Endothelial cell of umbilical vein (primary cell): ENCODE data around the gene ATG7. TPM values are rescaled to one million over a fixed set of nuclear protein-coding genes. Genes with fewer than 3 reads are reported as not detected.

ENCODE experiments used
- BruUV-seq: library from RNA; stranded (reverse); fragments of 400-500 nt; replicated peaks from 2 replicates; lab custom pipeline; 2021; lab: Mats Ljungman, UMichigan
- CTCF ChIA-PET: fragments of 300-600, 350-600 bp; sonication (Branson Sonifier 250); formaldehyde crosslinking; loops from one replicate; lab custom pipeline; 2021; ENCODE audit warnings: antibody characterized with exemption, inconsistent platforms; lab: Charles Lee
- POLR2A ChIA-PET: fragments of 300-600, 350-600 bp; sonication (Branson Sonifier 250); formaldehyde crosslinking; loops from one replicate; lab custom pipeline; 2021; ENCODE audit warnings: antibody characterized with exemption, inconsistent platforms; lab: Charles Lee
- DNase-seq: peaks from one replicate; pipeline ENCODE4 v3.0.0-alpha.2; 2011; ENCODE audit warnings: low read depth, low spot score
- FAIRE-seq: peaks from 2 replicates; lab custom pipeline; 2011; peaks lifted over from hg19 to GRCh38; lab: Jason Lieb, UNC
- H2AFZ ChIP-seq: 2 replicates; pipeline ENCODE4 v1.6.0; 2012; ENCODE audit warnings: low read depth, low read length, control low read depth, inconsistent platforms
- H3K27ac ChIP-seq: 2 replicates; pipeline ENCODE4 v1.5.1; 2011; ENCODE audit warnings: low read depth, mild to moderate bottlenecking, control low read depth, low read length, moderate library complexity; ENCODE audit not compliant: insufficient read depth
- H3K27me3 ChIP-seq, 2 experiments: 2 replicates each; pipeline versions ENCODE4 v1.6.0 to v1.6.1; 2011; ENCODE audit warnings: low read length in 2 of 2, mixed read lengths in 1 of 2; ENCODE audit not compliant: control insufficient read depth in 2 of 2, insufficient read depth in 2 of 2
- H3K36me3 ChIP-seq, 2 experiments: 2 replicates in 1 of 2; 3 replicates in 1 of 2; pipeline ENCODE4 v1.5.1; 2011; ENCODE audit warnings: low read length in 2 of 2, mild to moderate bottlenecking in 1 of 2, moderate library complexity in 1 of 2; ENCODE audit not compliant: control insufficient read depth in 2 of 2, insufficient read depth in 2 of 2; ENCODE audit errors: extremely low read depth in 1 of 2
- H3K4me1 ChIP-seq: 3 replicates; pipeline ENCODE4 v1.5.1; 2011; ENCODE audit warnings: mild to moderate bottlenecking, low read length; ENCODE audit not compliant: control insufficient read depth, insufficient read depth; ENCODE audit errors: extremely low read depth
- H3K4me2 ChIP-seq: 2 replicates; pipeline ENCODE4 v1.6.1; 2011; ENCODE audit warnings: low read length, control low read depth, mixed read lengths; ENCODE audit not compliant: insufficient read depth
- H3K4me3 ChIP-seq, 3 experiments: fragments of 200-600 bp in 1 of 3; sonication (generic), shearing (Covaris generic) in 1 of 3; replicated peaks in 1 of 3; 2 replicates each; pipeline ENCODE4 v1.5.1; 2011 to 2016; ENCODE audit warnings: control low read depth in 3 of 3, low read length in 3 of 3, mild to moderate bottlenecking in 2 of 3, inconsistent platforms in 1 of 3, low read depth in 1 of 3, moderate library complexity in 1 of 3; ENCODE audit not compliant: insufficient read depth in 1 of 3
- H3K79me2 ChIP-seq: 2 replicates; pipeline ENCODE4 v1.6.0; 2012; ENCODE audit warnings: low read length, inconsistent platforms; ENCODE audit not compliant: control insufficient read depth, insufficient read depth
- H3K9ac ChIP-seq: replicated peaks from 2 replicates; pipeline ENCODE3; 2011; ENCODE audit warnings: low read length, control low read depth; ENCODE audit not compliant: insufficient read depth; ENCODE audit errors: extremely low read depth
- H3K9me1 ChIP-seq: replicated peaks from 3 replicates; pipeline ENCODE4 v1.6.0; 2011; ENCODE audit warnings: mild to moderate bottlenecking, low read length; ENCODE audit not compliant: control insufficient read depth, insufficient read depth; ENCODE audit errors: extremely low read depth
- H3K9me3 ChIP-seq: replicated peaks from 2 replicates; pipeline ENCODE4 v1.5.1; 2012; ENCODE audit warnings: low read length, inconsistent platforms; ENCODE audit not compliant: control insufficient read depth, insufficient read depth
- H4K20me1 ChIP-seq: replicated peaks from 2 replicates; pipeline ENCODE3; 2011; ENCODE audit warnings: mild to moderate bottlenecking, low read length; ENCODE audit not compliant: control insufficient read depth, insufficient read depth; ENCODE audit errors: extremely low read depth
- EZH2 ChIP-seq: IDR thresholded peaks from 2 replicates; pipeline ENCODE4 v1.6.1; 2012; ENCODE audit warnings: borderline replicate concordance, low read depth, mild to moderate bottlenecking, moderate library complexity, low read length, inconsistent platforms; ENCODE audit not compliant: severe bottlenecking
- FOS ChIP-seq: IDR thresholded peaks from 2 replicates; pipeline ENCODE4 v1.6.1; 2011; ENCODE audit warnings: mild to moderate bottlenecking, low read length, moderate library complexity, borderline replicate concordance; ENCODE audit not compliant: insufficient read depth
- GATA2 ChIP-seq: IDR thresholded peaks from 2 replicates; pipeline ENCODE4 v1.7.0; 2011; ENCODE audit warnings: low read depth, mild to moderate bottlenecking, moderate library complexity, mixed read lengths, low read length; ENCODE audit not compliant: insufficient read length, insufficient read depth
- JUN ChIP-seq: IDR thresholded peaks from 2 replicates; pipeline ENCODE4 v1.6.1; 2011; ENCODE audit warnings: borderline replicate concordance, low read depth; ENCODE audit not compliant: insufficient read length, insufficient read depth
- MYC ChIP-seq: IDR thresholded peaks from one replicate; pipeline ENCODE4 v1.6.1; 2011; ENCODE audit warnings: mild to moderate bottlenecking, low read depth, low read length
- POLR2A ChIP-seq: IDR thresholded peaks from 2 replicates; pipeline ENCODE4 v1.6.1; 2012; ENCODE audit warnings: low read depth, mild to moderate bottlenecking, control low read depth, low read length
- POLR2AphosphoS5 ChIP-seq: IDR thresholded peaks from 2 replicates; pipeline ENCODE4 v1.6.1; 2012; ENCODE audit warnings: low read depth, mild to moderate bottlenecking, control low read depth, low read length, moderate library complexity; ENCODE audit not compliant: insufficient read depth
- dilution Hi-C: fragments of 300-500 bp; cut with MboI; formaldehyde crosslinking; loops from one replicate; pipeline ENCODE4 v1.15.0; 2019; ENCODE audit warnings: low sequenced_read_pairs; ENCODE audit not compliant: extremely low pct_ligation_motif_present
- intact Hi-C: fragments of 100-400 bp; cut with micrococcal nuclease; formaldehyde crosslinking; loops from one replicate; pipeline ENCODE4 v1.10.0; 2022
- polyA plus RNA-seq, 4 experiments: library from polyadenylated mRNA; depleted of rRNA in 3 of 4; stranded (reverse) in 3 of 4; unstranded in 1 of 4; fragments of >200 nt; gene quantifications; 2 replicates each; pipeline versions ENCODE4 v1.2.1 to v1.2.3, GENCODE V29; 2011 to 2012; ENCODE audit warnings: missing spikeins in 1 of 4
- total RNA-seq: library from RNA; stranded (reverse); gene quantifications from 2 replicates; pipeline ENCODE4 v1.2.3, GENCODE V29; 2021
- TF ChIP-seq, protein P1 (sequence below), 2 donors: IDR thresholded peaks; 1 replicate in 1 of 2; 2 replicates in 1 of 2; pipeline ENCODE4 v1.5.1; 2011; ENCODE audit warnings: low read length in 2 of 2, mild to moderate bottlenecking in 2 of 2, moderate library complexity in 2 of 2, control low read depth in 1 of 2, inconsistent platforms in 1 of 2, low read depth in 1 of 2; ENCODE audit not compliant: insufficient read depth in 1 of 2; ENCODE audit errors: extremely low read depth in 1 of 2
- TF ChIP-seq, protein P2 (sequence below): IDR thresholded peaks from 2 replicates; pipeline ENCODE4 v1.6.1; 2011; ENCODE audit not compliant: insufficient read depth, insufficient read length

The ATG7 gene
- total and polyA plus RNA-seq, 2 donors (not counting 3 experiments of a cell fraction or from before 2014, with no cell fraction given), result 30.8 to 48.3 TPM

DNA sequence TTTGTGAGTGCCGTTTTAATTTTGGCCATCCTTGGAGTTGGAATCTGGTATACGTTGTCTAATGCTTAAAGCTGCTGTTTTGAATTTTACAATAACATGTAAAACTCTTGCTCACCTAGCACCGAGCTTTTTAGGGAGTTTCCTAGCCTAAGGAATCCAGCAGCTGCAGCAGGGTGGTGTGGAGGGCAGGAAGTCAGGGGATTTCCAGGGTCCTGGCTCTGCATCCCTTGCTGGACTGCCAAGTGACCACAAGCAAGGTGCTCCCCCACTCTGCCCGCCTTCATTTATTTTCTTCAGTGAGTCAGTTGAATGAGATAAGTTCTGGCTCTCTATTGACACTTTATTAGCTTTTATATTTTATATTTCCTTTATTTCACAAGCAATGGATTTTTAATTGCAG, 113.7 kb downstream of the ATG7 start:
- H3K9me1 ChIP-seq, result no peaks in the 10 kb centered on the region
- no TSS peak for BruUV-seq
- H4K20me1 ChIP-seq, result no peaks in the 10 kb centered on the region
- no peaks in the 10 kb centered on the region for H3K79me2 ChIP-seq
- no peaks in the 10 kb centered on the region for H3K27me3 ChIP-seq
- POLR2A ChIA-PET, result interaction anchor here (1.2 kb wide), 1 partner anchor 253 kb away, joined by 4 read pairs; no protein-coding TSS in a partner anchor
- CTCF ChIA-PET, result interaction anchor here (1.0 to 1.2 kb wide), 6 partner anchors 53 to 258 kb away, joined by 3 to 4 read pairs (median 3); partner anchors contain the start of gene VGLL4
- DNase-seq (peak; percentile 92), FAIRE-seq (peak; percentile 80)
- H2AFZ ChIP-seq, result no peak overlapping the region
- intact Hi-C loops (no loop called here), dilution Hi-C loops (no loop called here)
- H3K4me2 ChIP-seq, result peak overlapping the region; percentile 6
- TF ChIP-seq POLR2AphosphoS5, result peak; percentile 47
- TF ChIP-seq MYC, result no peak
- H3K27ac ChIP-seq, result peak overlapping the region; percentile 57
- H3K4me3 ChIP-seq, result no peak overlapping the region
- H3K9me3 ChIP-seq, result no peaks in the 10 kb centered on the region
- H3K36me3 ChIP-seq, result no peaks in the 10 kb centered on the region
- H3K4me1 ChIP-seq, result peaks cover 21% of the 10 kb centered on the region
- no peak overlapping the region for H3K9ac ChIP-seq

DNA sequence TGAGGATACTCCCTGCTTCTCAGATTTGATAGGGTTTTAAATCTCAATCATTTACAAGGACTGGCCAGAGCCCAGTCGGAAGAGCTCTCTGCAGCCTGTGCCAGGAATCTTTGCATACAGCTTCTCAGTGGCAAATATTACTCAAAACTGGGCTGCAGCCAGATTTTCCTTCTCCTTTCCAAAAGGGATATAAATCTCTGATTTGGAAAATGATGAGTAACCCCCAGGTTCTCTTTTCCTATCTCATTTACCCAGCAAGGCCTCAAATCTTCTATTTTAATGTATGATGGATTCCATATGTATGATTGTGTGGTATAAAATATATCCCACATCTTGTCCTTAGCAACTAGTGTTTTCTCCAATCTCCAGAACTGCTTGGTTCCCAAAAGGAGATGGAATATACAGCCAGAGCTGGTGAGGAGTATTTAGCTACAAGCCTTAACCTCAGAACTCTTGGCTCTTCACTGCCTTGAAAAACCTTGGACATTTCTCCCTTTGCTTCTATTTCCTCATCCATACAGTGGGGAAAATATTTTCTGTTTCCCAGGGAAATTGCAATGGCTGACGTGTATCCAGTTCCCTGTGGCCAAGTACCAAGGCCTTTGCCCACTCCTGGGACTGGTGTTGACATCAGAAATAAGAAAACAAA, 114.4 kb downstream of the ATG7 start:
- BruUV-seq, result no TSS peak
- H3K4me2 ChIP-seq, result peak overlapping the region; percentile 6
- dilution Hi-C loops, result no loop called here

More for the DNA sequence above, 114.4 kb downstream of the ATG7 start:
- Histone ChIP-seq H3K4me1 (peaks cover 21% of the 10 kb centered on the region), H3K27ac (peak overlapping the region; percentile 22), H3K27me3 (no peaks in the 10 kb centered on the region), H3K4me3 (no peak overlapping the region), H3K79me2 (no peaks in the 10 kb centered on the region), H4K20me1 (no peaks in the 10 kb centered on the region), H3K9ac (no peak overlapping the region), H3K9me1 (no peaks in the 10 kb centered on the region), H2AFZ (no peak overlapping the region), H3K9me3 (no peaks in the 10 kb centered on the region), H3K36me3 (no peaks in the 10 kb centered on the region)
- FAIRE-seq, result no peak
- intact Hi-C loops, result no loop called here
- CTCF ChIA-PET, result interaction anchor here (0.6 to 1.2 kb wide), 6 partner anchors 52 to 265 kb away, joined by 3 to 4 read pairs (median 3); partner anchors contain the start of gene VGLL4
- TF ChIP-seq JUN (no peak), POLR2A (no peak), FOS (no peak), MYC (no peak), EZH2 (no peak), POLR2AphosphoS5 (no peak), GATA2 (no peak)
- TF ChIP-seq, protein P1, sequence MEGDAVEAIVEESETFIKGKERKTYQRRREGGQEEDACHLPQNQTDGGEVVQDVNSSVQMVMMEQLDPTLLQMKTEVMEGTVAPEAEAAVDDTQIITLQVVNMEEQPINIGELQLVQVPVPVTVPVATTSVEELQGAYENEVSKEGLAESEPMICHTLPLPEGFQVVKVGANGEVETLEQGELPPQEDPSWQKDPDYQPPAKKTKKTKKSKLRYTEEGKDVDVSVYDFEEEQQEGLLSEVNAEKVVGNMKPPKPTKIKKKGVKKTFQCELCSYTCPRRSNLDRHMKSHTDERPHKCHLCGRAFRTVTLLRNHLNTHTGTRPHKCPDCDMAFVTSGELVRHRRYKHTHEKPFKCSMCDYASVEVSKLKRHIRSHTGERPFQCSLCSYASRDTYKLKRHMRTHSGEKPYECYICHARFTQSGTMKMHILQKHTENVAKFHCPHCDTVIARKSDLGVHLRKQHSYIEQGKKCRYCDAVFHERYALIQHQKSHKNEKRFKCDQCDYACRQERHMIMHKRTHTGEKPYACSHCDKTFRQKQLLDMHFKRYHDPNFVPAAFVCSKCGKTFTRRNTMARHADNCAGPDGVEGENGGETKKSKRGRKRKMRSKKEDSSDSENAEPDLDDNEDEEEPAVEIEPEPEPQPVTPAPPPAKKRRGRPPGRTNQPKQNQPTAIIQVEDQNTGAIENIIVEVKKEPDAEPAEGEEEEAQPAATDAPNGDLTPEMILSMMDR (IDR thresholded peaks at IDR 0.05; ENCODE audit: extremely low read depth in 1 of 2, insufficient read depth in 1 of 2, low read depth in 1 of 2, low read length in 2 of 2), result no peak
- TF ChIP-seq, protein P2, sequence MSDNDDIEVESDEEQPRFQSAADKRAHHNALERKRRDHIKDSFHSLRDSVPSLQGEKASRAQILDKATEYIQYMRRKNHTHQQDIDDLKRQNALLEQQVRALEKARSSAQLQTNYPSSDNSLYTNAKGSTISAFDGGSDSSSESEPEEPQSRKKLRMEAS, result no peak
- POLR2A ChIA-PET, result interaction anchor here (1.2 kb wide), 1 partner anchor 252 kb away, joined by 4 read pairs; no protein-coding TSS in a partner anchor
- peak; percentile 68 for DNase-seq
